ENCODE results near the gene GNAQ.

- TF ChIP-seq CTCF (IDR thresholded peaks at IDR 0.05; ENCODE audit: low read depth, low read length) (no peak), POLR2A (IDR thresholded peaks at IDR 0.05; ENCODE audit: extremely low read depth, insufficient read length) (no peak)
These were observed 77.5 kb downstream of the GNAQ start for GRCh38 chr9:77954013-77954665.
